GM23338 (cell line): ENCODE results near the gene VPREB3. TPM values are rescaled to one million over a fixed set of nuclear protein-coding genes. Genes with fewer than 3 reads are reported as not detected.
A peak's percentile ranks its signal among the peaks of the same experiment; 100 is the strongest.

Source experiments
- ATAC-seq: fragments of 200-7000 bp; cut with Tn5 transposase; 3 replicates; pipeline ENCODE4 v1.9.1; 2020
- DNase-seq: peaks from one replicate; pipeline ENCODE4 v3.0.0-alpha.2; 2015; ENCODE audit warnings: low spot score
- H2AFZ ChIP-seq: fragments of 200-600 bp; sonication (generic); 2 replicates; pipeline ENCODE4 v1.8.0; 2016; ENCODE audit warnings: antibody characterized with exemption, mild to moderate bottlenecking, moderate library complexity
- H3F3A ChIP-seq: fragments of 200-600 bp; sonication (generic); replicated peaks from 2 replicates; pipeline ENCODE4 v1.8.0; 2017; ENCODE audit warnings: antibody characterized with exemption, mixed run types, low read depth
- H3K27ac ChIP-seq: fragments of 200-600 bp; sonication (generic); 2 replicates; pipeline ENCODE4 v1.6.1; 2016; ENCODE audit warnings: low read depth
- H3K27me3 ChIP-seq: fragments of 200-600 bp; sonication (generic); 2 replicates; pipeline ENCODE4 v1.8.0; 2016; ENCODE audit warnings: mild to moderate bottlenecking, mixed run types, moderate library complexity; ENCODE audit not compliant: insufficient read depth
- H3K36me3 ChIP-seq: fragments of 200-600 bp; sonication (generic); 2 replicates; pipeline ENCODE4 v1.8.0; 2016; ENCODE audit warnings: mild to moderate bottlenecking; ENCODE audit not compliant: insufficient read depth
- H3K4me1 ChIP-seq: fragments of 200-600 bp; sonication (generic); 2 replicates; pipeline ENCODE4 v1.8.0; 2016; ENCODE audit warnings: mild to moderate bottlenecking, moderate library complexity; ENCODE audit not compliant: insufficient read depth
- H3K4me2 ChIP-seq: fragments of 200-600 bp; sonication (generic); 2 replicates; pipeline ENCODE4 v1.7.1; 2017; ENCODE audit warnings: mixed run types
- H3K4me3 ChIP-seq: fragments of 200-600 bp; sonication (generic); 2 replicates; pipeline ENCODE4 v1.6.1; 2016; ENCODE audit warnings: mixed run types
- H3K79me2 ChIP-seq: fragments of 200-600 bp; sonication (generic); replicated peaks from 2 replicates; pipeline ENCODE4 v1.8.0; 2017; ENCODE audit warnings: mild to moderate bottlenecking; ENCODE audit not compliant: insufficient read depth
- H3K9me2 ChIP-seq: fragments of 200-600 bp; sonication (generic); 2 replicates; pipeline ENCODE4 v1.8.0; 2017; ENCODE audit not compliant: insufficient read depth
- H4K20me1 ChIP-seq: fragments of 200-600 bp; sonication (generic); replicated peaks from 2 replicates; pipeline ENCODE4 v1.8.0; 2017; ENCODE audit warnings: mild to moderate bottlenecking; ENCODE audit not compliant: insufficient read depth
- H3K27ac Mint-ChIP-seq: 2 replicates; pipeline ENCODE4 v1.8.0; 2020; ENCODE audit warnings: inconsistent platforms, mild to moderate bottlenecking, moderate library complexity, mixed read lengths
- H3K27me3 Mint-ChIP-seq: 3 replicates; pipeline ENCODE4 v1.8.0; 2022; ENCODE audit warnings: low read depth, mild to moderate bottlenecking, moderate library complexity, mixed read lengths, inconsistent platforms; ENCODE audit not compliant: insufficient read depth, poor library complexity
- H3K36me3 Mint-ChIP-seq: 3 replicates; pipeline ENCODE4 v1.8.0; 2021; ENCODE audit warnings: low read depth, mild to moderate bottlenecking, inconsistent platforms, moderate library complexity, mixed read lengths
- H3K4me1 Mint-ChIP-seq: 3 replicates; pipeline ENCODE4 v1.8.0; 2020; ENCODE audit warnings: mild to moderate bottlenecking, inconsistent platforms, mixed read lengths
- H3K4me3 Mint-ChIP-seq: 3 replicates; pipeline ENCODE4 v1.8.0; 2021; ENCODE audit warnings: moderate library complexity, mild to moderate bottlenecking, inconsistent platforms, mixed read lengths
- H3K9me3 Mint-ChIP-seq: 3 replicates; pipeline ENCODE4 v1.8.0; 2020; ENCODE audit warnings: moderate library complexity, mild to moderate bottlenecking, inconsistent platforms, mixed read lengths
- CREB1 ChIP-seq: fragments of 250-450 bp; sonication (Bioruptor Pico); IDR thresholded peaks from 2 replicates; pipeline ENCODE4 v1.5.0; 2020; ENCODE audit warnings: low read depth, mild to moderate bottlenecking, moderate library complexity
- CTCF ChIP-seq, 2 experiments: fragments of 200-600 bp in 1 of 2; sonication (generic) in 1 of 2; conservative IDR thresholded peaks; 2 replicates each; pipeline versions ENCODE4 v1.5.1 to v1.6.1; 2016 to 2017; ENCODE audit warnings: antibody characterized with exemption in 2 of 2, low read depth in 2 of 2, mild to moderate bottlenecking in 2 of 2, moderate library complexity in 1 of 2
- ETS1 ChIP-seq: IDR thresholded peaks from 2 replicates; pipeline ENCODE4 v1.6.1; 2016; ENCODE audit warnings: antibody characterized with exemption
- EZH2 ChIP-seq: fragments of 200-600 bp; sonication (generic); IDR thresholded peaks from one replicate; pipeline ENCODE4 v1.8.0; 2017; ENCODE audit warnings: antibody characterized with exemption, mild to moderate bottlenecking, low read depth; ENCODE audit not compliant: unreplicated experiment
- EZH2phosphoT487 ChIP-seq: fragments of 200-600 bp; sonication (generic); IDR thresholded peaks from one replicate; pipeline ENCODE4 v1.8.1; 2018; ENCODE audit warnings: antibody characterized with exemption; ENCODE audit not compliant: unreplicated experiment
- JUNB ChIP-seq: IDR thresholded peaks from one replicate; pipeline ENCODE4 v1.6.1; 2016; ENCODE audit warnings: antibody characterized with exemption; ENCODE audit not compliant: unreplicated experiment
- NANOG ChIP-seq: IDR thresholded peaks from 2 replicates; pipeline ENCODE4 v1.6.1; 2016; ENCODE audit warnings: antibody characterized with exemption, borderline replicate concordance
- POLR2AphosphoS5 ChIP-seq: IDR thresholded peaks from 2 replicates; pipeline ENCODE4 v1.6.1; 2016; ENCODE audit warnings: antibody characterized with exemption, low read depth
- REST ChIP-seq: IDR thresholded peaks from one replicate; pipeline ENCODE4 v1.6.1; 2018; ENCODE audit warnings: antibody characterized with exemption; ENCODE audit not compliant: unreplicated experiment
- STAT1 ChIP-seq: IDR thresholded peaks from one replicate; pipeline ENCODE4 v1.6.1; 2016; ENCODE audit warnings: antibody characterized with exemption; ENCODE audit not compliant: unreplicated experiment
- ZNF114 ChIP-seq: fragments of 250-450 bp; sonication (Bioruptor Pico); IDR thresholded peaks from 2 replicates; pipeline ENCODE4 v1.5.0; 2020; ENCODE audit warnings: mild to moderate bottlenecking, moderate library complexity
- ZNF331 ChIP-seq: fragments of 250-450 bp; sonication (Bioruptor Pico); IDR thresholded peaks from 2 replicates; pipeline ENCODE4 v1.5.0; 2020; ENCODE audit warnings: low read depth, mild to moderate bottlenecking, moderate library complexity
- ZNF462 ChIP-seq: fragments of 250-450 bp; sonication (Bioruptor Pico); IDR thresholded peaks from 2 replicates; pipeline ENCODE4 v1.5.0; 2020; ENCODE audit warnings: mild to moderate bottlenecking, moderate library complexity
- polyA plus RNA-seq: library from polyadenylated mRNA; unstranded; fragments of >200 nt; fragmentation: Nextera tagmentation; extraction: Ambion mirVana; gene quantifications from 2 replicates; pipeline ENCODE4 v1.2.1, GENCODE V29; 2016
- total RNA-seq: library from RNA; depleted of rRNA; stranded (reverse); fragments of >200 nt; shearing (Covaris generic); gene quantifications from 2 replicates; pipeline ENCODE4 v1.2.3, GENCODE V29; 2014

The VPREB3 gene
- total and polyA plus RNA-seq, 2 experiments from 2014 or later = 1.1 TPM; not detected in 1

GRCh38 chr22:23715806-23716375 lies 38.3 kb downstream of the VPREB3 start:
- H3K4me3 Mint-ChIP-seq = peak overlapping the region; percentile 78
- H3K4me3 ChIP-seq = peak overlapping the region; percentile 92
- TF ChIP-seq JUNB = no peak
- TF ChIP-seq CTCF (conservative IDR thresholded peaks at IDR 0.05; ENCODE audit: low read depth in 2 of 2) = no peak
- no peak for TF ChIP-seq EZH2phosphoT487
- TF ChIP-seq ETS1 = no peak
- no peak for TF ChIP-seq EZH2
- TF ChIP-seq NANOG = no peak
- TF ChIP-seq ZNF114 (CRISPR knock-in tag) = no peak
- no peak for TF ChIP-seq POLR2AphosphoS5
- no peak for TF ChIP-seq STAT1
- no peak for TF ChIP-seq CREB1 (CRISPR knock-in tag)
- no peak for TF ChIP-seq REST
- TF ChIP-seq ZNF331 (CRISPR knock-in tag) = no peak
- TF ChIP-seq ZNF462 (CRISPR knock-in tag) = no peak
- peaks cover 2% of the 10 kb centered on the region for H3K27me3 Mint-ChIP-seq
- H3K4me1 ChIP-seq = peaks cover 7% of the 10 kb centered on the region; the same call in 1 of the 2 replicates
- no peaks in the 10 kb centered on the region for H3F3A ChIP-seq
- H3K27ac Mint-ChIP-seq = no peak overlapping the region
- H3K36me3 ChIP-seq = peaks cover 9% of the 10 kb centered on the region; the same call in 1 of the 2 replicates
- peak overlapping the region; percentile 90 for H3K4me2 ChIP-seq
- H3K4me1 Mint-ChIP-seq = peaks cover 4% of the 10 kb centered on the region; the same call in 2 of the 3 replicates
- DNase-seq (no peak), ATAC-seq (no peak)
- H3K9me3 Mint-ChIP-seq = no peaks in the 10 kb centered on the region
- H3K27me3 ChIP-seq = no peaks in the 10 kb centered on the region
- H2AFZ ChIP-seq = no peak overlapping the region
- no peaks in the 10 kb centered on the region for H3K9me2 ChIP-seq
- H3K27ac ChIP-seq = no peak overlapping the region
- H4K20me1 ChIP-seq = peaks cover 7% of the 10 kb centered on the region
- H3K79me2 ChIP-seq = peaks cover 10% of the 10 kb centered on the region
- peaks cover 24% of the 10 kb centered on the region for H3K36me3 Mint-ChIP-seq
